WI38 (cell line): ENCODE data around the gene FAM174C.

ENCODE experiments used
- H3K4me3 ChIP-seq: 2 replicates; pipeline ENCODE4 v1.5.1; 2011; ENCODE audit warnings: low read depth, mild to moderate bottlenecking, control low read depth, low read length
- TF ChIP-seq, protein P1 (sequence below): IDR thresholded peaks from 2 replicates; pipeline ENCODE4 v1.5.1; 2012; ENCODE audit warnings: low read depth, mild to moderate bottlenecking, control low read depth, low read length

The FAM174C gene

DNA sequence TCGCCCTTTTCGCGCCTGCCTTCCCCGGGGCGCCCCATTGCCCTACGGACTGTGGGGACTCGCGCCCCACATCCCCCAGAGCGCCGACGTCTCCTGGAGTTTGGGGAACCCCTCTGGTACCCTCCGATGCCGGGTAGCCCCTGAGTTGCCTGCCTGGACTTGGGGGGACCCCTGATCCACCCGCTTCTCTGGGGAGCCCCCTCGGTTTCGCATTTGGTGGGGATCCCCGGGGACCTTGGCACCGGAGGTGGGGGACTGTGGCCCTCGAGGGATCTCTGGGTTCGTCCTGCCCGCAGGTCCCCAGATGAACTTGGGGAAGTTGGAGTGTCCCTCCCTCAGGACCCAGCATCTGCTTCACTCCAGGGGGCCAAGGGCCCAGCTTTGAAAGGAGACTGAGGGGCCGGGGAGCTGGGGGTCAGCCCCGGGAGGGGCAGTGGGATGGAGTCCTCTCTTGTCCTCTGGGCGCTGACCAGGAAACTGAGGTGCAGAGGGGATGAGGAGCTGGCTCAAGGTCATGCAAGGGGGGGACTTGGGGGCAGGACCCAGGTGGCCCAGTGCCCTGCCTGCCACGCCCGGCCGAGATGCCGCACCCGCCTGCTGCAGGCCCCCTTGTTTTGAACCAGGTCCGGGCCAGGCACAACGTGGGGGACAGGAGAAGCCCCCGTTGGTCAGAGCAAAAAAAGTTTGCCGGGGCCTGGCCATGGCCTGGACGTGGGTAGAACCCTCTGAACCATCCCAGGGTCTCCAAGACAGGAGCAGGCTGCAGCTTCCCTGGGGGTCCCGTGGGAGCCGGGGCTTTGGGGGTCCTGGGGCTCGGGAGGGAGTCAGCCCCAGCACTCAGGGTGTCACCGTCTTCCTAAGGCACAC is 11.4 kb downstream of the FAM174C start:
- H3K4me3 ChIP-seq: no peak overlapping the region
- TF ChIP-seq, protein P1, sequence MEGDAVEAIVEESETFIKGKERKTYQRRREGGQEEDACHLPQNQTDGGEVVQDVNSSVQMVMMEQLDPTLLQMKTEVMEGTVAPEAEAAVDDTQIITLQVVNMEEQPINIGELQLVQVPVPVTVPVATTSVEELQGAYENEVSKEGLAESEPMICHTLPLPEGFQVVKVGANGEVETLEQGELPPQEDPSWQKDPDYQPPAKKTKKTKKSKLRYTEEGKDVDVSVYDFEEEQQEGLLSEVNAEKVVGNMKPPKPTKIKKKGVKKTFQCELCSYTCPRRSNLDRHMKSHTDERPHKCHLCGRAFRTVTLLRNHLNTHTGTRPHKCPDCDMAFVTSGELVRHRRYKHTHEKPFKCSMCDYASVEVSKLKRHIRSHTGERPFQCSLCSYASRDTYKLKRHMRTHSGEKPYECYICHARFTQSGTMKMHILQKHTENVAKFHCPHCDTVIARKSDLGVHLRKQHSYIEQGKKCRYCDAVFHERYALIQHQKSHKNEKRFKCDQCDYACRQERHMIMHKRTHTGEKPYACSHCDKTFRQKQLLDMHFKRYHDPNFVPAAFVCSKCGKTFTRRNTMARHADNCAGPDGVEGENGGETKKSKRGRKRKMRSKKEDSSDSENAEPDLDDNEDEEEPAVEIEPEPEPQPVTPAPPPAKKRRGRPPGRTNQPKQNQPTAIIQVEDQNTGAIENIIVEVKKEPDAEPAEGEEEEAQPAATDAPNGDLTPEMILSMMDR: no peak

DNA sequence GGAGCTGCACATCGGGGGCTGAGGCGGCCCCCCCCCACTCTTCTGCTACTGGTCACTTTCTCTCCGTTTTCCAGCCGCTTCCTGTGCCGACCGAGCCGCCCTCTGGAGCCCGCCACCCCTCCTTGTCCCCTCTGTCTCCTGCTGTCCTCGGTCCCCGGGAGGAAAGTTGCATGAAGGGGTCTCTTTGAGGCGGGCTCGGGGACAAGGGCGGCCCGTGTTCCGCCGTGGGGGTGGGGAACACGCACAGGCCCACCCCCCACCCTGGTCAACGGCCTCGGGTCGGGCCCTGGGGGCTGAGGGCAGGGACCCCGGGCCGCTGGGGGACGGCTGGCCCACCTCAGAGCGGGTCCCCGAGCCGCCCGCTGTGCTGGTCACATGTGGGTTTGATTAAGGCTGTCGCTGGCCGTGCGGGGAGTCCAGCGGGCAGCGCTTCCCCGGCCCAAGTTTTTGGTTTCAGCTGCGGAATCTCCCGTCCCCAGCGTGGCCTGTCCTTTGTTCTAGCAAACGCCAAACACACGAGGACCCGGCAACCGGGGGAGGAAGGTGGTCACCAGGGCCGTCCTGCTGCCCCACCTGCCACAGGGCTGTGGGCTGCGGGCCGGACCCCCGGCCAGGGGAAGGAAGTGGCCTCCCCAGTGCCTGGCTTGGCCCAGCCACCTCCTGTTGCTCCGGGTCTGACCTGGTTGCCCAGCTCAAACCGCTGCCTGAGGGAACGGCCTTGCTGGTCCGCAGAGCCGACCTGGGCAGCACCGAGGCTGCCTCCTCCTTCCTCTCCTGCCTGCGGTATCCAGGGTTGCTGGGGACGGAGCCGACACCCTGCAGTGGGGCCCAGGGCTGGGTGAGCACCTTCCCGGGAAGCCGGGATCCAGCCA is 12.3 kb downstream of the FAM174C start:
- no peak overlapping the region for H3K4me3 ChIP-seq
- TF ChIP-seq, protein P1: no peak

DNA sequence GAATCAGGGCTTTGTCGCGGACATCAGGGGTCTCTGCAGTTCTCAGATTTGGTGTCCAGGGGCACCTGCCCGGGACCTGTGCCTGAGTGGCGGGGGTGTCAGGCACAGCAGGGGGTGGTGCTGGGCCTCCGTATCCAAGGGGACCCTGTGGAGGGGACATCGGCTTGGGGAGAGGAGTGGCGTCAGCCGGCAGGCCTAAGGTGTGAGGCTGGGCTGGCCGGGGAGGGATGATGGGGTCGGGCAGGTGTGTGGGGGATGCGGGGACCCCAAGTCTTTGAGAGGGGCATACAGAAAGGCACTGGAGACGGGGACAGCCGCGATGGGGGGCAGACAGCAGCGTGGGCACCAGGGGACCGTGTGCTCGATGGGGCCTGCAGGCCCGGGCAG is 12.9 kb downstream of the FAM174C start:
- no peak overlapping the region for H3K4me3 ChIP-seq
- TF ChIP-seq, protein P1: no peak

DNA sequence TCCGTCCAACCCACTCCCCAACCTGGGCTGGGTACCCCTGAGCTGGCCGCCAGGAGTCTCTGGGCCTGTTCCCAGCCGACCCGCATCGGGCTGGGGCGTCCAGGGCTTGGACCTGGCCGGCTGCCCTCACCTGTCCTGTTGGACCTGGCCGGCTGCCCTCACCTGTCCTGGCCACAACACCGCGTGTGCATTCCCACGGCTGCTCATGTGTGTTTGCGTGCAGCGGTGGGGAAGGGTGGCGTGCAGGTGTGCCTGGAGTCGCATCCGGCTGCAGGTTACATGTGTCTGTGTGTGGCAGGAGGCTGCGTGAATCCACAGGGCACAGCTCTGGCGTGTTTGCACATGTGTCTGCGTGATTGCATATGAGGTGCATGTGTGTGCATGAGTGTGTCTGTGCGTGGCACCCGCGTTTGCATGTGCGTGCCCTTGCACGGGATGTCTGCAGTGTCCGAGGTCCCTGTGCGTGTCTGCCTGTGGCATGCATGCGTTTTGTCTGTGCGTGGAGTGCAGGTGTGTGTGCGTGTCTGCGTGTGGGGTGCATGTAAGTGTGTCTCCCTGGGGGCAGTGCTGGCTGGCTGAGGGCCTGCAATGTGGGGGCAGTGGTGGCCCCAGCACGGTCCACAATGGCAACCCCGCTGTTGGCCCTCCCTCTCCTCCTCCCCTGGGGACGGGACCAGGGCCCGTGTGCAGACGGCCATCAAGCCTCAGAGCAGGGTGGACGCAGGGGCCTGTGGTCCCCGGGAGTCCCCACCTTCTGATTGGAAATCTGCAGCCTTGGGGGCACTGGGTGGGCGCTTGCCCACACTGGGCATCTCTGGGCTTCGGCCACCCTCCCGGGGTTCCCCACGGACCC is 13.7 kb downstream of the FAM174C start:
- TF ChIP-seq, protein P1: no peak

GRCh38 chr19:1289686-1290025 is 14.3 kb downstream of the FAM174C start:
- TF ChIP-seq, protein P1: no peak
- H3K4me3 ChIP-seq: no peak overlapping the region

More for the DNA sequence above, 13.7 kb downstream of the FAM174C start:
- H3K4me3 ChIP-seq: no peak overlapping the region

DNA sequence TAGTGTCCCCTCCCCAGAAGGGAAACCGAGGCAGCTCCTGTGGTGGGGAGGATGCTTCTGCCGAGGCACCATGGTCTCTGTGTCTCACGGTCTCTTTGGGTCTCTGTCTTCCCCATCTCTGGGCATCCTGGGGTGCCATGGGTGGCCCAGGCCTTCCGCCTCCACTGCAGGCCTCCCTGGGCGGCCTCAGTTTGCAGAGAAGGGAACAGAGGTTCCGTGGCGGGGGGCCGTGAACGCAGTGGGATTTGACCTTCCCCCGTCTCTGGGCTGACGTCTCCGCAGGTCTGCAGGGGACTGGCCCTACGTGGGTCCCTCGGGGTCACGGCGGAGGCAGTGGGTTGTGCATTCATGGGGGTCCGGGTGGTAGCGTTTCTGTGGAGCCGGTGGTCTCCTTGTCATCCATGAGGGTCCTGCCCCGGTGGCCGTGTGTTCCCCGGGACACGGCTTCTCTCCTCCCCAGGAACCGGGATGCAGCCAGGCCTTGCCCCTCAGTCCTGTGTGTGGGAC is 14.9 kb downstream of the FAM174C start:
- TF ChIP-seq, protein P1: no peak
- no peak overlapping the region for H3K4me3 ChIP-seq
